ENCODE measurements around the gene KCNMA1.
A peak's percentile ranks its signal among the peaks of the same experiment; 100 is the strongest.

The KCNMA1 gene

DNA sequence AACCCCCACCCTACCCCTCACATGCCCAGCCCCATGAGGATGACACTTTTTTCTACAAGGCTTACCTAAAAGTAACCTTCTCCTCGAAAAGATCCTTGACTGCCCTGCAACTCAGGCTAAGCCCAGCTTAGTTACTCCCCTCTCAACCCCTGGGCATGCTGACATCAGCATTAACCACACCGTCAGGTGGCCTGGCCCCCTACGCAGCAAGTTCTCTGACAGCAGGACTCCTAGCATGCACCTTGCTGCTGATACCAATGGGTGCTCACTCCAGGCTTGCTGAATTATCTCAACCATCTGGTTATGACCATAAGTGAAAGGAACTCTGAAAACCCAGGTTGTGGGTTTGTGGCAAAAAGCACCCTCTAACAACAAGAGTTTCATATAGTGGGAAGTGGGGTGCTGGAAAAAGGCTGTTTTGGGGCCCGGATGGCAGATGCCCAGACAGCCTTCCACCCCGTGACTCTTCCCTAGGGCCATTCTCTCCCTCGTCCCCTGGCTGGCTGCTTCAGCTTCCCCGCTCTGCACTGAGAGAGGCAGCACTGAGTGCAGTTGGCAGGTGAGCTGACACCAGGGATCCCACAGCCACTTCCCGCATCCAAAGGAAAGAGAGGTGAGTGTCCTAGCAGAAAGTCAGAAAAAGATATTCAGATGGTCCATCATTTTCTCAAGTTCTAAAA, 518.9 kb downstream of the KCNMA1 start:
- DNase-seq (ENCODE audit: low read depth, low spot score) = no peak

DNA sequence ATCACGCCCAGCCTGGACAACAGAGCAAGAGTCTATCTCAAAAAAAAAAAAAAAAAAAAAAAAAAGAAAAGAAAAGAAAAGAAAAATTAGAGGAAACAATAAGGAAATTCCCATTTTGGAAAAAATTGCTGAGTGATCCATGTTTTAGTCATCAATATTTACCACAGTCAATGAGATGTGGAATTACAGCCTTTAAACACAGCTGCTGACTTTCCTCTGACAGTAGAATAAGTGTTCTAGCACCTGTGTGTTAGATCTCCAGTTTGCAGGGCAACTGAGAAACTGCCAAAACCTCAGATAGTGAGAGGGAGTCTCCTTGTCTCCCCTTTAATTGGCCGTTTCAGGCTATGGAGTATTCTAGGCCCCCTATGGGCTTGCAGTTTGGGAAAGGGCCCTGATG, 520.1 kb downstream of the KCNMA1 start:
- no peak for DNase-seq (ENCODE audit: low read depth, low spot score)

DNA sequence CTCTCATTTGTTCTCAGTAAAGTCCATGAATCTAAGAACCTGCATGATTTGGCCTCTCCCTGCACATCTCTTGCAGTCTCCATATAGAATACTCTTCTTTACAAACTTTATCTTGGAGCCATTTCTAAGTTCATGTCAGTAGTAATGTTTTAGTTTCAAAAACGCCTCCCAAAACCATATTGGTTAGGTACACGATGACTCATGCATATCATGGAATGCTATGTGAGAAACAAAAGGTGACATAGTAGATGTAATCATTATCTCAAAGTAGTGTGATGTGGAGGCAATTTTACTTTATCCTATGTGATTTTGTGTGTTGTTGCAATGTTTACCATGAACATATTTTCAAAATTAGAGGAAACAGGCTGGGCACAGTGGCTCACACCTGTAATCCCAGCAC, 520.7 kb downstream of the KCNMA1 start:
- DNase-seq (ENCODE audit: low read depth, low spot score) = no peak

DNA sequence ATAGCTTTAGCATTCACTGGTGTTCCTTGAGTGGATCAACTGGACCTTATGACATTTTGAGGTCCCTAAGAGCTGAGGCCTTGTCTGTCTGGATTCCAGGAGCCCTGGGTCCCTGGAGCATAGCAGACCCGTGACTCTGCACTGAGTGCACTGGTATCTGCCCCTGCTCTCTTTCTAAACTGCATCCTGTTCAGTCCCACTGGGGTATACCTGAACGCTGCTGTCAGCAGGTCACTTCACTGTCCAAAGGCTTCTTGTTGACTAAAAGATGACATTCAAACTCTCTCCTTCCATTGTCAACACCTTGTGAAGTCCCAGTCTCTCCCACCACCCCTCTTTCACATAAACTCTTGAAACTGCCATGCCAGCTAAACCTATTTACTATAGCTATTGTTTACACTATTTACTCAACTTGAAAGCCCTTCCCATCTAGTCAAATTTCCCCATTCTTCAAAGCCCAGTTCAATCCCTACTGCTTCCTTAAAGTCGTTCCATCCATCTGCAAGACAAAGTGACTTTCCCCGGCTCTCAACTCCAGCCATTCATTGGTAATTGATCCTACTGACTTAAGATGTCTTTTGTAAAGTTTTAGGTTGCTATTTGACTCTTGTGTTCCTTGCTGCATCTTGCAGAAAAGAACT, 523.3 kb downstream of the KCNMA1 start:
- peak; percentile 66 for DNase-seq (ENCODE audit: low read depth, low spot score)

GRCh38 chr10:77111611-77112550, 525.7 kb downstream of the KCNMA1 start:
- DNase-seq (ENCODE audit: low read depth, low spot score) = peak; percentile 64

GRCh38 chr10:77110757-77111156, 526.9 kb downstream of the KCNMA1 start:
- no peak for DNase-seq (ENCODE audit: low read depth, low spot score)

DNA sequence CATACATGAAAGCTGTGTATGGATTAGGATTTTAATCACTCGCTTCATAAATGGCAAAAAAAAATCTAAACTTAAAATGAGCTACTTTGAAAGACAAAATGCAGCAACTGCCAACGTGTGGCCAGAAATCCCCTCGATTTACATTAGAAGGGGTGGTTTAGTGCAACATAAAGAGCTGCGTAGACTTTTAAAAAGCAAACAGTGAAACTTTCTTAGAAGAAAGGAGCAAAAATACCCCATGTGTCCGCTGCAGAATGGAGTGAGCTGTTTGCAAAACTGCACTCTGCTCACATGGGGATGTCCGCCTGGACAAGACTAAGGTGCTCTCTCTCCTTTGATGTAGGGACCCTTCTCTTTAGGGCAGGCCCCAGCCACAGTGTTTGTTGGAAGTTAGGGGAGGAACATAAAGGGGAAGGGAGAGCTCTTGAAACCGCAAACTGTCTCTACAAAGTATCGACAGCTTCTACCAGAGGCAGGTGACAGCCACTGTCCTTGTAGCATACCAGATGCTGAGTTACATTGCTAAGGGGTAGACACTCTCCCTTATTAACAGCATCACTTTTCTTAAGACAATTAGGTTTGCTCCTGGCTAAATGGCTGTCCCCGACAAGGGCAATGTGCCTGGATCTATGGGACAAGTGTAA, 528.1 kb downstream of the KCNMA1 start:
- DNase-seq (ENCODE audit: low read depth, low spot score) = no peak

DNA sequence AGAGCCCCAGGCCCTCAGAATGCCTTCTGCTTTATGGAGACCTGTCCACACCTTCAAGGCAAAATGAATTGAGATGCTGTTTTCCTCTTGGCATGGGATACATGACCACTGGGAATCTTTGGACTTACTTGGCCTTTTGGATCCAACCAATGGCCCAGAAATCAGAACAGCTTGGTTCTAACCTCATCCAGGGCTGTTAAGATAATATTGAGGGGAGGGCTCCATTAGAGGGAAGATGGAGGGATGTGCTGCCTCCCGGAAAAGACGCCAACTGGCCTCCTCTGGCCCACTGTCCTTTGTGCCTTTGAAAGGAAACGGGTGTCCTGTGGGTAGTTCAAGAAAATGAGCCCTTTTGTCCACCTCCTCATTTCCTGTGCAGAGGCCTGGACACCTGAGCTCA, 530.9 kb downstream of the KCNMA1 start:
- no peak for DNase-seq (ENCODE audit: low read depth, low spot score)

GRCh38 chr10:77105761-77106221, 531.8 kb downstream of the KCNMA1 start:
- no peak for DNase-seq (ENCODE audit: low read depth, low spot score)

- no peak for DNase-seq (ENCODE audit: low read depth, low spot score)
These were observed 533.1 kb downstream of the KCNMA1 start for GRCh38 chr10:77104459-77104980.

DNA sequence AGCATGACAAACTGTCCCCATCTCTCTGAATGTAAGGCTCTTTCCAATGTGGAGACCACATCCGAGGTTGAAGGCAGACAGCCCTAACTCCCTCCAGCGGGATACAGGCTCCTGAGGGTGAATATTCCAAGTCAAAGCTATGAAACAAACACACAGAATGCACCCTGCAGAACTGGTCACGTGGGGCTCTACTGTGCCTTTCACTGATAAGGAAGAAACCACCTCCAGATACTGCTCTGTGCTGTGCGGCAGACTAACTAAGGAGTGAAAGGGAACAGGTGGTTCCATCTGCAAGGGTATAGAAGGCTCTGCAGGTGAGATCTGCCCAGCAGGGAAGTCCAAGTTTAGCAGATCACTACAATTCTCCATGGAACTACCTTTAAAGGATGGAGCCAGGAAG, 534.4 kb downstream of the KCNMA1 start:
- no peak for DNase-seq (ENCODE audit: low read depth, low spot score)

DNA sequence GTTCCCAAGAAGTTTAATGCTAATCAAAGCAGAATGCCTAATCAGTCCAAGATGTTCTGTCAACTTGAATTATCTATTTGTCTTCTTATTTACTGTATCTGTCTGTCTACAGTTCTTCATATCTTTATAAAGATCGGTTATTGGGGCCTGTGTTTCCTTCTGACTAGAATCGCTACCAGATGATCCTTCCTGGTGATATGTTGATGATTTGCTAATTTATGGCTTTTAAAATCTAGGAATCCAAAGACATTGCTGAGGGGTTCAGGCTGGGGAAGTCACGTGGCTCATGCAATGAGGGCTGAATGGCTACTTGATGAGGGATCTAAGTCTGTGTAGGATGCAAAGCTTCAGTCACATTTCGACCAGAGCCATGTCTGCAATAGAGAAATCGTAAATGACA, 536.3 kb downstream of the KCNMA1 start:
- no peak for DNase-seq (ENCODE audit: low read depth, low spot score)

GRCh38 chr10:77099136-77099535, 538.5 kb downstream of the KCNMA1 start:
- no peak for DNase-seq (ENCODE audit: low read depth, low spot score)

- DNase-seq (ENCODE audit: low read depth, low spot score) = no peak
These were observed 540.0 kb downstream of the KCNMA1 start for GRCh38 chr10:77097625-77098024.

- DNase-seq (ENCODE audit: low read depth, low spot score) = no peak
These were observed 544.5 kb downstream of the KCNMA1 start for GRCh38 chr10:77093126-77093525.

DNA sequence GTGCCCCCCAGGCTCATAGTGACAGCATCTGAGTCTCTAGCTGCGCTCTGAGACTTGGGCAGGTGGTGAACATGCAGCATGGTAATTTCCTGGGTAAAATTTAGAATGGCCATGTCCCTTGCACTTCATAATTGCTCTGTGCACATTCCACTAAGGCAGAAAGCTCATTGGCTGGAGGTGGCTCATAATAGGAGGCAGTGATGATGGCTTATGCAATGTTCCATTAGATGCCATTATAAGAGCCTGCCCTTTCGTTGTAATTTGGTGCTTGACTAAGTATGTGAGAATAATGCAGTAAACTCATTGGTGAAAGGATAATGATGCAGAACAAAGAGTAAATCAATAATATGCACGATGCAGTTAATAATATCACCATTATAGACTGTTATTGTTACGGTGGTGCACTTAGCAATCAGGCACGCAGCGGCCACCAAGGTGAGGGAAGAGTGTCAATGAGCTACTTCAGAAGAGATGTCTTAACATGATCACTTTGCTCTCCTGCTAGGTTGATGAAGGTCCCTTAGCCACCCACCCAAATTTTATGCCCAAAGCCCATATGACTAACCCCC, 545.9 kb downstream of the KCNMA1 start:
- DNase-seq (ENCODE audit: low read depth, low spot score) = no peak

- DNase-seq (ENCODE audit: low read depth, low spot score) = peak; percentile 27
These were observed 546.9 kb downstream of the KCNMA1 start for GRCh38 chr10:77090381-77091356.

DNA sequence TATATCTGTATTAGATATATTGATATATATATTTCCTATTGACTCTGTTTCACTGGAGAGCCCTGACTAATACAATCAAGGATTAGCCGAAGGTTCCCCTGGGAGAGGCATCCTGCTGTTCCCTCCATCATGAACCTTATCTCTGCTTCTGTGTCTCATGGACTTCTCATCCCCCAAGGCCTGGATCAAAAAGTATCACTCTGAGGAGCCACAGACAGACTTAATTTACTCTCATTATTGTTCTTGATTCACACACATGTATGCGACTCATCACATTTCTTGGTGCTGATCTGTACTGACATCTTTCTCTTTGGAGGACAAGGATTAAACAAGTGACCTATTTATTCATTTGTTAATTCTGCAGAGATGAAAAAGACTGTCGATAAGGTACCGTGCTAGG, 550.2 kb downstream of the KCNMA1 start:
- DNase-seq (ENCODE audit: low read depth, low spot score) = no peak

DNA sequence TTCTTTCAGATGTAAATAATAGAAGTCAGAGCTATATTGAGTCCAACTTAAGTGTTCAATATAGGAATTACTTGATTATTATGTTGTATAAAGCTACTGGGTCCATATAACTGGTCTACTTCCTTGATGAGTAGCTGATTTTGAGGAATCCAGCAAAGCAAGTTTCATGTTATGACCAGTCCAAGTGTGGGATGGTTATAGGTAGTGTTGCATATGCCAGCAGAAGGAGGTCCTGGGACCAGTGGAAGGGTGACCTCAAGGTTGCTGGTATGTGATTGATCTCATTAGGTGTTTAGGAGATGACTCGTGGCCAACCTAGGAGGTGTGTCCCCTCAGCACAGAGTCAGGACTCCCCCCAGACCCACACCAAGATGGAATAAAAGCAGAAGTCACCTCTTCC, 551.5 kb downstream of the KCNMA1 start:
- DNase-seq (ENCODE audit: low read depth, low spot score) = no peak

GRCh38 chr10:77085344-77085743, 552.3 kb downstream of the KCNMA1 start:
- DNase-seq (ENCODE audit: low read depth, low spot score) = no peak

Measured in ELF-1 (cell line).